HL-60/S4 (cell line): Measurements from ENCODE around the gene HOXA13.

Experiments
- in situ Hi-C: fragments of 300-500 bp; cut with MboI; formaldehyde crosslinking; loops from 2 replicates; pipeline ENCODE4 v1.14.3; 2022; ENCODE audit warnings: low sequenced_read_pairs

Gene HOXA13

GRCh38 chr7:27172823-27173510 is 26.9 kb downstream of the HOXA13 start:
- in situ Hi-C loops, result loop anchor here (25.0 kb wide), 1 partner anchor 811 kb away; no protein-coding TSS in a partner anchor

DNA sequence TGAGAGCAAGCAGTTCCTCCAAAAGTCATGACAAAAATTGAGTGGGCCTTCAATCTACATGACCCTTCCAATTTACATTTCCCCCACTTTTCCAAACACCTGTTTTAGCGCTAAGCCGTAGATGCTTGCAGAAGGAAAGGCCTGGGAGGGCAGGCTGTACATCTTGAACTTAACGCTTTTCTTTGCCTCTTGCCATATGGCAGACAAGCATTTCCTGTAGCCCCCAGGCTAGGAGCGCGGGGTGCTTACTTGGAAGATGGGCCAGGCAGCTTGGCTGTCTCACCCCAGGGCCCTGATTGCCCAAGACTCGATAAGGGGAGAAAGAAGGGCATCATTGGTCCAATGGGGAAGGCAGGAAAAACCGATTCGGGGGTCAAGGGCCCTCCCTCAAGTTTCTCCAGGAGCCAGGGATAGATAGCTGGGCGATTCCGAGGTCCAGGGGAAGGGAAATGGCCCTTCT is 27.5 kb downstream of the HOXA13 start:
- in situ Hi-C loops, result loop anchor here (25.0 kb wide), 1 partner anchor 810 kb away; no protein-coding TSS in a partner anchor

- in situ Hi-C loops, result loop anchor here (25.0 kb wide), 1 partner anchor 809 kb away; no protein-coding TSS in a partner anchor
These were observed 28.1 kb downstream of the HOXA13 start for GRCh38 chr7:27171637-27172314.

- in situ Hi-C loops, result loop anchor here (25.0 kb wide), 1 partner anchor 809 kb away; no protein-coding TSS in a partner anchor
These were observed 28.6 kb downstream of the HOXA13 start for GRCh38 chr7:27171325-27171636.

DNA sequence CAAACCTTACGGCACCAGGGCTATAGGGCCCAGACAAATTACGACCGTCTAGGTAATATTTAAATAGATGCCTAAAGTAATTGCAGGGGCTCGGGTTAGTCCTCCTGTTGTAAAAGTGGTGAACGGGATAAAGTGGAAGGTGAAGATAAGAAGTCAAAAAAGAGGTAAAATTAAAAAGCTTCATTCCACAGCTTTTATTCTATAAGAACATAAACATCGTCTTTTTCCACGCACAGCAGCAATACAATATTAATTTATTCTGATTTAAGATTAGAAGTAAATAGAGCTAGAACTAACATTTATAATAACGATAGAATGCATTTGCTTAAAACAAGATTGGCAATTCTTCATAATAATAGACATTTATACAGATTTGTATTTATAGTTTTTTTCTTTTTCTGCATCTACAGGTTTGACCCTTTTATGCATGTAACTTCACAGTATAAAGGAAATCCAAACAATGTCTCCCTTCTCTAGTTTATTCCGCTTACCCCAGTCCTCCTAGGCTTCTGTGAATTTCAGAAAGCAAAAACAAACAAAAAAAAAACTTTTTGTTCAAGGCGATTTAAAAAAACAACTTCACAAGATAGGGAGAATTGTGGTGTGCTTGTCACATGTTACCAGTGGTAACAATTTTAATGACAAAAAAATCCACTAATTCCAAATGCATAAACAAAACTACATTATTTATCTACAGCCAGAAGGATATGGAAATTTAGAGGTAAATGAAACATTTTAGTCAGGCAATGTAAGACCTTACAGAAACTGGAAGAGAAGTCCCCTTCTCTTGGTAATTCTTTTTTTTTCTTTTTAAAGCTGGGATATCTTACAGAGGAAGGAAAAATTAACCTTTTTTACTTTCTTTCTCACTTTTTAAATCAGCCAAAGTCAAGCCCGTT is 29.2 kb downstream of the HOXA13 start:
- in situ Hi-C loops, result loop anchor here (25.0 kb wide), 1 partner anchor 808 kb away; no protein-coding TSS in a partner anchor

DNA sequence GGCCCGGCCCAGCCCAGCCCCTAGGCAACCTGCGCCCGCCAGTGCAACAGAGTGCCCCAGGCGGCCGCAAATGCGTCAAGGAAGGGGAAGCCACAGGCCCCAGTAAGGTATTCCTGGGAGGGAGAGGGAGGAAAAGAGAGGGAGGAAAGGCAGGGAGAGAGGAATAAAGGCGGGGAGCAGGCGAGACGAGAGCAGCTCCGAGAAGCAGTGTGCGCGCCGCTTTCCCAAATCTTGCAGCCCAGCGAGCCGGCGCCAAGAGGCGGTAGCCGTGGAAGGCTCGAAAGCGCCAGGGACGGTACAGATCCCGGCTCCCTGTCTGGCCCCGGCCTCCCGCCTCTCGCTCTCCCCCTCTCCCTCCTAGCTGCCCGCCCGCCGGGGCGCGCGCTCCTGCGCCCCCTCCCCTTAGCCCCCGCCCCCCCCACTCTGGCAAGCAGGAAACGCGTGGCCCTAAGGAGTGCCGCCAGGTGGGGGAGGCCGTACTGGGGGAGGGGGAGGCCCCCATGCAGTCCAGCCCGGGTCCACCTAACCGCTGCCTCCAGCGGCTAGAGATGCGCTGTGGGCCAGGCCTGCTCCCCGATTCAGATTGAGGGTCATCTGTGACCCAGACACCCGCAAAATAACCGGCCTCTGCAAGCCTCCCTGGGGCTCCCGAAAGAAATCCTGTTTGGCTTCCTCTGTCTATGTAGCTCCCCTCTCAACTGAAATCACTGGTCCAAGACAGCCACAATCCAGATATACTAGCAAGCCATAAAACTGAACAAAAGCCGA is 30.0 kb downstream of the HOXA13 start:
- in situ Hi-C loops, result loop anchor here (25.0 kb wide), 1 partner anchor 808 kb away; no protein-coding TSS in a partner anchor

DNA sequence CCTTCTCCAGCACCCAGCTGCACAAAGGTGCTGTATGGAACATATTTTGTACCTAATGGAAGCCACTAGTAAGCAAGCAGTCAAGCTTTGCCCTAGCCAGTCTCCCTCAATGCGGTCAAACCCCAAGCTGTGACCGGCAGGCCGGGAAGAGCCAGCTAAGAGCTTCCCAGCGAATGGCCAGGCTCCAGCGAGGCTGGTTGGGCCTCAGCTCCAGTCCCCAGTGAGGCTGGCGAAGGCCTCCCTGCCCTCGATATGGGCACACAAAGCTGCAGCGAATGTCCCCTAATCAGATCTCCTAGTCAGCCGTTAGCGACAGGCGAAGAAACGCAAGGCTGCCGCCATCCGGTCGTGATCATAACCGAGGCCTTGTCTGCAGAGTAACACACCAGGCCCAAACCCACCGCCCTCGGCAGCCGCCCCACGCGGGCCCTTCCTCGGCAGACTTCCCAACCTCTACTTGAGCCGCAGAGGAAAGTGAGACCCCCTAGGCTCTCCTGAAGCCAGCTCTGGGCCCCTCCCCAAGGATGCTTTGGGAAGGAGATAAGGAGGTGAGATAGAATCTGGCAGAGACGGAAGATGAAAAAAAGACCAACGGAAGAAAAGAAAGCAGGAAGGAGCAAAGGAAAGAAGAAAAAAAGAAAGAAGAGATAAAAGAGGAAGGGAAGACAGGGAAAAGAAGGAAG is 31.5 kb downstream of the HOXA13 start:
- in situ Hi-C loops, result loop anchor here (25.0 kb wide), 1 partner anchor 806 kb away; no protein-coding TSS in a partner anchor

DNA sequence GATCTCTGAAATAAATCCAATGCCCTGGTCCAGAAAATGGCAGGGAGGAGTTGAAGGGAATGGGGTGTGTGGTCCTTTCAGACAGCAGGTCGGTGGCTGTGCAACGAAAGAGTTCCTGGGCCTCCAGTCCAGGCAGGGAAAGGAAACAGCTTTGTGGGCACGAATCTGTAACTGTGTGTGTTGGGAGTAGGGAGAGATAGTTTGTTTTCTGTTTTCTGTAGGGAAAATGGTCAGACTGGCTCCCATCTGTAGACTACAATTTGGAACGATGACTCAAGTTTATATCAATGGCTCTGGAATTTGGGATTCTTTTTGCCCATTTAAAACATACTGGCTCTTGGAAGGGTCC is 32.0 kb downstream of the HOXA13 start:
- in situ Hi-C loops, result loop anchor here (25.0 kb wide), 1 partner anchor 806 kb away; no protein-coding TSS in a partner anchor

- in situ Hi-C loops, result loop anchor here (25.0 kb wide), 1 partner anchor 805 kb away; no protein-coding TSS in a partner anchor
These were observed 33.1 kb downstream of the HOXA13 start for GRCh38 chr7:27166531-27167505.

- in situ Hi-C loops, result loop anchor here (25.0 kb wide), 1 partner anchor 804 kb away; no protein-coding TSS in a partner anchor
These were observed 33.8 kb downstream of the HOXA13 start for GRCh38 chr7:27165996-27166530.

DNA sequence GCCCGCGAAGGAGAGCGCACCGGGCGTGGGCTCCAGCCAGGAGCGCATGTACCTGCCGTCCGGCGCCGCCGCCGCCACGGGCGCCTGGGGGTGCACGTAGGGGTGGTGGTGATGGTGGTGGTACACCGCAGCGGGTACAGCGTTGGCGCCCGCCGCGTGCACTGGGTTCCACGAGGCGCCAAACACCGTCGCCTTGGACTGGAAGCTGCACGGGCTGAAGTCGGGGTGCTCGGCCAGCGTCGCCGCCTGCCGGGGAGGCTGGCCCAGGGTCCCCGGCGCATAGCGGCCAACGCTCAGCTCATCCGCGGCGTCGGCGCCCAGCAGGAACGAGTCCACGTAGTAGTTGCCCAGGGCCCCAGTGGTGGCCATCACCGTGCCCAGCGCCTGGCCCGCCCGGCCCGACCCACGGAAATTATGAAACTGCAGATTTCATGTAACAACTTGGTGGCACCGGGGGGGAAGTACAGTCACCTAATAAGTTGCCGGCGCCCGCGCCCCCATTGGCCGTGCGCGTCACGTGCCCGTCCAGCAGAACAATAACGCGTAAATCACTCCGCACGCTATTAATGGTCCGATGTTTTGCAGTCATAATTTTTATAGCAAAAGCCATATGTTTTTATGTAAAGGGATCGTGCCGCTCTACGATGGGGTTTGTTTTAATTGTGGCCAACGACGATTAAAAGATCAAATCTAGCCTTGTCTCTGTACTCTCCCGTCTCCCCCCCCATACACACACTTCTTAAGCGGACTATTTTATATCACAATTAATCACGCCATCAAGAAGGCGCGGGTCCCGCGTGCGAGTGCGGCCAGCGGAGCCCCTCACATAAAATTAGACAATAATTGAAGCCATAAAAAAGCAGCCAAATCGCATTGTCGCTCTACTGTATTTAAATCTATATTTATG is 34.5 kb downstream of the HOXA13 start, which contains the start of gene HOXA9:
TSS of gene HOXA9 (minus strand) at position 449 of the 907 bp plus-strand sequence. CDS start at position 369, 80 bp downstream.
- in situ Hi-C loops, result loop anchor here (25.0 kb wide), 1 partner anchor 803 kb away; no protein-coding TSS in a partner anchor

DNA sequence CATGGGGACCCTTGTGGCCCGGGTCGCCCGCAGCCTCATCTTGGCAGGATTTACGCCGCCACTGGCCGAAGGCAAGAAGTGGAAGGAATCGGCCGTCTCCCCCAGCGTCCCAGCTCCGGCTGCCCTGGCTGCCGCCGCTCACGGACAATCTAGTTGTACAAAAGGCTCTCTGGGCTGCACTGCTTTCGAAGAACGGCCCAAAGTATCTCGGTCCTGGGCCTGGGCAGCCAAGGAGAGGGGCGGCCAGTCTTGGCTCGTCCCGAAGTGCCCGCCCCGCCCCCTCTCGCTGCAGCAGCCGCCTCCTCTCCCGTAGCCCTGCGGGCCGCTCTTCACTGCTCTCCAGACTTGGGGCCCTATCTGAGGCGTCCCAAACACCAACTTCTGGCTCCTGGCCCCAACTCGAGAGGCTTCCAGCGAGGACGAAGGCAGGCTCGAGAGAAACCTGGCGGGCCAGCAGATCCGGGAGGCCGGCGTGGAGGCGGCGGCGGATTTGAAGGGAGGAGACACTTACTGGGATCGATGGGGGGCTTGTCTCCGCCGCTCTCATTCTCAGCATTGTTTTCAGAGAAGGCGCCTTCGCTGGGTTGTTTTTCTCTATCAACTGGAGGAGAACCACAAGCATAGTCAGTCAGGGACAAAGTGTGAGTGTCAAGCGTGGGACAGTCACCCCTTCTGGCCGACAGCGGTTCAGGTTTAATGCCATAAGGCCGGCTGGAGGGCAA is 35.4 kb downstream of the HOXA13 start:
- in situ Hi-C loops, result loop anchor here (25.0 kb wide), 1 partner anchor 802 kb away; no protein-coding TSS in a partner anchor

GRCh38 chr7:27164045-27164366 is 35.9 kb downstream of the HOXA13 start:
- in situ Hi-C loops, result loop anchor here (25.0 kb wide), 1 partner anchor 802 kb away; no protein-coding TSS in a partner anchor

DNA sequence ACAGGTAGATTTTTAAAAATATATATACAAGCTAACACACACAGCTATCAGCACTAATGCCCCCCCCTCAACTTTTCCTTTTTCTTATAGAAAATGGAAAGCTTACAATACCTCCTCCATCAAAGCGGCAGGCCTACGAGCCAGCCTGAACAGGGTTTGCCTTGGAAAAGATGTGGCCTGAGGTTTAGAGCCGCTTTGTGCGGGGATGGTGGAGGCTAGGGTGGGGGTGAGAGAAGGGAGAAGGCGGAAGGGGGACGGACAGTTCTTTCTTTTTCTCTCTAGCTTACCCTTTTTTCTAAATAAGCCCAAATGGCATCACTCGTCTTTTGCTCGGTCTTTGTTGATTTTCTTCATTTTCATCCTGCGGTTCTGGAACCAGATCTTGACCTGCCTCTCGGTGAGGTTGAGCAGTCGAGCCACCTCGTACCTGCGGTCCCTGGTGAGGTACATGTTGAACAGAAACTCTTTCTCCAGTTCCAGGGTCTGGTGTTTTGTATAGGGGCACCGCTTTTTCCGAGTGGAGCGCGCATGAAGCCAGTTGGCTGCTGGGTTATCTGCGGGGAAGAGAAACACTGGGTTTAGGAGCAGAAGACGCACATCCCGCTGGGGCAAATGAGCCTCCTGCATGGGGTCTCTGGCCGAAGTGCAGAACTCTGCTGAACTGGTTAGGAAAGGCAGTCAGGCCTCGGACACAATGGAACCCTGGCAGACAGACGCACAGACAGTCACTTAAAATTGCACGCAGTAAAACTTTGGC is 36.4 kb downstream of the HOXA13 start:
- in situ Hi-C loops, result loop anchor here (25.0 kb wide), 1 partner anchor 801 kb away; no protein-coding TSS in a partner anchor

DNA sequence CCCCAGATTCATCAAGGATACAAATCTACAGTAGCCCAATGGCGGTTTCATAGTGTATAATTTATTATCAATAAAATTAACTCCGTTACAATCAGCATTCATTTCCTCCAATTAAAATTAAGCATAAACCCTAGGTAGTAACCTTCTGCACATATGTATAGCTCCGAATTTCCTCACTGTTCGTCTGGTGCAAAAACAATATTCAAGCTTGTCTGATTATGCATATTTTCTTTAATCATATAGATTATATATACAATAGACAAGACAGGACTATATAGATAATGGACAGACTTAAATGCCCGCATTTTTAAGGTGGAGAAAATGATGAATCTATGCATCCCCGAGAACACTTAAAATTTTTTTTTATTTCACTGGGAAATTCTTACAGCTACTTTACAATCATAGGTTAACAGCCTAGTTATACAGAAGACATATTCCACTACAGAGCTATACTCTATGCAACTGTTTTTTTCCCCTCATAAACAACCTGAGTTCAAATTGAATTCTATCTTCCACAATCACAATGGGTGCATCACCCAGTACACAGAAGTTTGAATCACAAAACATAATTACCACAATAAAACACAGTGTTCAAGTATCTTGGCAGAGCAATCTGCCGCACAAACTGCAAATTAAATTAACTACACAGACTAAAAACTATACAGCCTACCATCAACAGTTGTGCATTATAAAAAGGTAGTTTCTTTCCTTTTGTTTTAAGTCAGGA is 37.2 kb downstream of the HOXA13 start:
- in situ Hi-C loops, result loop anchor here (25.0 kb wide), 1 partner anchor 800 kb away; no protein-coding TSS in a partner anchor
